ENCODE data around the gene KLHL29.
"Not testable (repeated sequence)": the region's sequence is repeated elsewhere in the genome, so short reads cannot be mapped to it uniquely, and the experiment has no call there.

Gene KLHL29

DNA sequence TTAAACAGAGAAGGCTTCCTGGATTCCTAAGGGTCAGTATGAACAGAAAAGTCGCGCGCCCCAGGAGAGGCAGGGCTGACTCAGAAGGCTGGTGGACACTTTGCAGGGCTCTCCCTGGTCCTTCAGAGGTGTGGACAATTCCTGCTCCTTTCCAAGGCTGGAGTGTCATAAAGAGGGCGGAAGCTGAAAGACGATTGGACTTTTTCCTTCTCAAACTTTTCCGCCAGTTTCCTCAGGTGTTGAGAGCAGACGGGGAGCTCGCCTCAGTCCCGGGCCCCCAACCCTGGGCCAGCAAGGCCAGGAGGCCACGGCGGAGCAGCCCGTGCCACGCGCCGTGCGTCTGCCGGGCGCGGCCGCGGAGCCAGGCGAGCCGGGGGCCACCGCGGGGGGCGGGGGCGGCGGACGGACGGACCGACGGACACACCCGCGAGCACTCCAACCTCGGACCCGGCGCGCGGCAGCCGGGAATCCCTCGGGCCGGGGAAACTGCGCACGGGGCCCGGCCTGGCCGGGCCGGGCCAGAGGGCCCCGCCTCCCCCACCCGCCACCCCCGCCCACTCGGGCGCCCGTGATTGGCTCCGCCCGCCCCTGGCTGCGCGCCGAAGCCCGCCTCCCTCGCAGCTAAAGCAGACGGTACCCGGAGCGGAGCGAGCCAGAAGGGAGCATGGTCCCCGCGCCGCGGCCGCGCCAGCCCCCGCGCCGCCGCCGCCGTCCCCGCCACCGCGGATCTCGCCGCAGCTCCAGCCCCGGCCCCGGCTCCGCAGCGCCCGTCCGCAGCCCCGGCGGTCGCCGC, at the start of gene KLHL29:
Gene KLHL29, plus strand, starts transcription at position 629 of the 793 bp plus-strand sequence. CDS start 177,018 bp downstream, outside the sequence.
- peak; percentile 76 to 82 for DNase-seq

DNA sequence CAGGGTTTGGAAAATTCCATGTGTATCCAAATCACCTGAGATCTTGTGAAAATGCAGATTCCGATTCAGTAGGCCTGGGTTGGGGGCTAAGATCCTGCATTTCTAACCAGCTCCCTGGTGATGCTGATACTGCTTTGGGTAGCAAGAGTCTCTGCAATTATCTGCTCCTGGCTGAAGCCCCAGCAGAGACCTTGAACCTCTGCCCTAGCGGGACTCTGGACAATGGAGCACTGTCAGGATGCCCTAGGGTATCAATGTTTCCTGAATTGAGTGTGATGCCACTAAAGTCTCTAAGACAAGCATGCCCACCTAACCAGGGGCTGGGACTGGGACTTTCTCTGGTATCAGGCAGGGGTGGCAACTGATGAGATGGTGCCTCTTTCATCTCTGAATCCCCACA, 49.4 kb upstream of the KLHL29 start:
- DNase-seq = no peak

DNA sequence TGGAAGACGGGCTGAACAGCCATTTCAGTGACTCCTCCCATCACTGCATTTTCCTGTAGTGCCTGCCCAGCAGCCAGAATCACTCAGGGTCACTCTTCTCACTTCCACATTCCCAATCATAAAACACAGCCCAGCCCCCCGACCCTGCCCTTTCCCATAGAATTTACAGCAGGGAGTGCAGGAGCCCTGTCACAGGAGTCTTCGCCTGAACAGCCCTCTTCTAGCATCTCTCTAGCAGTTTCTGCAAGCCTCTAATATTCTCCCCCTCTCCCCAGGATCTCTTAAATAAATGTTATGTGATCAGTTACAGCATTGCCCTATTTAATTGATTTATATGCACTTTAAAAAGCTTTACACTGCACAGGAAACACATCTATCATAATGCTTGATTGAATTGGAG, 42.9 kb upstream of the KLHL29 start:
- DNase-seq = no peak

DNA sequence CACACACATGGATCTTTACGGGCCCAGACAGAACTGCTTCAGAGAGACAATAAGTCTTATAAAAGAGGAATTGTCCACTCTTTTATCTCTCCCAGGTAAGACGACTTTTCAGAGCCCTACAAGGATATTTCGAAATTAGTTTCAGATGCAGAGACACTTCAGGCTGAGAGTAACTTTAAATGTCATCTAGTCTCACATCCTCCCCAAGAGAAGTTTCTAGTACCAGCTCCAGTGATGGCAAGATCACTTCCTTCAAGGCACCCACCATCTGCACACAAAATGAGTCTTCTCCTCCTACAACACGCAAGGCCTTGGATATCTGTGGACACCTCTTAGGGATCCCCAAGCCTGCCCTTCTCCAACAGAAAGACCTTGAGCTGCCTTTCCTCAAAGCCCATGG, 39.0 kb upstream of the KLHL29 start:
- no peak for DNase-seq

DNA sequence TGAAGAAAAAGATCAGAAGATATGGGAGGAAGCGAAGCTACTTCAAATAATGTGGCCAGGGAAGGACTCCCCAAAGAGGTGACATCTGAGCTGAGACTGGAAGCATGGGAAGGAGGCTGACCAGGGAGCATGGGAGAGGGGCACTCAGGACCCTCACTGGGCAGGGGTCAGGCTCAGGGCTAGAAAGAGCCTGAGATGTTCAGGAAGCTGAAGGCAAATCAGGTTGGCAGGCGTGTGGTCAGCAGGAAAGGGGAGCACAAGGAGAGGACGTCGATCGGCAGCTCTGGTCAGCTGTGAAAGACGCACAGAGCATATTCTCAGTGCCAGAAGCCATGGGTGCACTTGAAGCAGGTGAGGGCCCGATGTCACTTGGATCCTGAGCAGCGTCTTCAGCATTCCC, 38.2 kb upstream of the KLHL29 start:
- no peak for DNase-seq

DNA sequence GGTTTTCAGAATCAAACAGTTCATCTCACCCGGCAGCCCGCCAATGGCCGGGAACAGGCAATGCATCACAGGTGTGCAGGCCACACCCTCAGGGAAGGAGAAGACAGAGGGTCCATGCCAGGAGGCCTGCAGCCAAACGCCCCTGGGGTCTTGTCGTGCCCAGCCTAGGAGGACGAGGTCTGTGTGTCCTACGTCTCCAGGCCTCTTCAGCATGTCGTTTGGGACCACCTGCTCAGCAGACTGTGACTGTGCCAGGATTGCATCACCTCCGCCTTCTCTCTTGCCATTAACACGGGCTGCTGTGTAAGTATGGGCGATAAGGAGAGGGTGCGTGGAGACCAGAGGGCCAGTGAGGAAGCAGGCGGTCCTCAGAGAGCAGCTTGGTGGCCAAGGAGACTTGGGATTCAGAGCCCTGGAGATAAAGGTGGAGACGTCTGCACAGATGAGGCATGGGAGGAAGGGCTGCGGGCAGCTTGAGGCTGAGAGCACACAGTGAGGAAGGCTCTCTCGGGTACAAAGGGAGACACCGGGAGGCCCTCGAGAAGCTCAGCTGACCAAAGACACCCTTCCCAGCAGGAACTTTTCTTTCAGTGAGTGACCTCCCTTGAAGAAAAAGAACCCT, 37.4 kb upstream of the KLHL29 start:
- no peak for DNase-seq

DNA sequence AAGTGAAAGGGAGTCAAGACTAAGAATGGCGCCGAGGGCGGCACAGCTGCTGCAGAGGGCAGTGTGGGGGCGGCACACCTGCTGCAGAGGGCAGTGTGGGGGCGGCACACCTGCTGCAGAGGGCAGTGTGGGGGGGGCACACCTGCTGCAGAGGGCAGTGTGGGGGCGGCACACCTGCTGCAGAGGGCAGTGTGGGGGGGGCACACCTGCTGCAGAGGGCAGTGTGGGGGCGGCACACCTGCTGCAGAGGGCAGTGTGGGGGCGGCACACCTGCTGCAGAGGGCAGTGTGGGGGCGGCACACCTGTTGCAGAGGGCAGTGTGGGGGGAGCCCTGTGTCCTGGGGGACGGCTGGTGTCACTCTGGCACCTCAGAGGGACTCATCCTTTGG, 36.9 kb upstream of the KLHL29 start:
- DNase-seq = not testable (repeated sequence)

DNA sequence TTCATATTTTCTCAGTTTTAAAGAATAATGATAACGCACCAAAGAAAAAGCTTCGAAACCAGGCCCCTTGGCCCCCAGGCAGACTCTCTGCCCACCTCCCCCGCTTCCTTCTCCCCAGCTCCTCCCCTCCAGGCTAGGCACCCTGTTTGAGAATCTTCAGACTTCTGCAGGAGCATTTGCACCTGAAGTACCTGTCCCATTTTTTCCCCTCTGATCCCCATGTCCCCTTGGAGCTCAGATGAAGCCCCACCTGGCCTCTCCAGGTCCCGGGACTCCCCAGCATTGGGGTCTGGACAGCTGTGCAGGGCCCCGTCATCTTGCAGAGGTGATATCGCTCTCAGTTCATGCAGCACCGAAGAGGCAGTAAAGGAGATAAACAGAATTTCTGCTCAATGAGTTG, 35.5 kb upstream of the KLHL29 start:
- DNase-seq = no peak

DNA sequence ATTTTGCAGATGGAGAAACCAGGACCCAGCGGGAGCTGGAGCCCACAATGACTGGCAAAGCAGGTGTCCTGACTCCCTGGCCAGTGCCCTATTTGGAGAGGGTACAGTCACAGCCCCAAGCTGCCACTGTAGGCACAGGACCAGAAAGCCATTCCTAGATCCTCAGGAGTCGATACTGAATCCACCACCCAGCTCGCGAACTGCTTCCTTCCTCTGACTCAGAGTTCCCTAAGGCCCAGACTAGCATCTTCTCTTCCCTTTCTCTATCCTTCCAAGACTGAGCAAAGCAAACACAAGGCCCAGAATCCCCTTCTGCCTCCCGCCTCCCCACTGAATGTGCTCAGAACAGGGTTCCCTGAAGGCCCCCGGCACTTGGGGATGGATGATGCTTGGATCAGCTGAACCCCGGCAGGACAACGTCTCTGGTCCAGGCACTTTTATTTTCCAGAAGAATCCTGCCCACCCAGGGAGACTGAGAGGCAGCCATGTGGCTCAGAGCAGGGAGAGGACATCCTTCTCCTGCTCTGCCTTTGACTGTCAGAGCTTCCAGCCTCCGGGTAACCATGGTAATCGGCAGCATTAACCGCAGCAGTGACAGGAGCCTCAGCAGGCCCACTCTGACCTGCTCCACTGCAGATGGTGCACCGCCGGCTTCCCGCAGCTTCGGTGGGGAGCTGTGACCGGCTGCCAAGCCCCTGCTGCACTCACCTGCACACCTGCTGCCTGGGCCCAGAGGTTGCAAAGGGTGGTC, 34.8 kb upstream of the KLHL29 start:
- DNase-seq = no peak

DNA sequence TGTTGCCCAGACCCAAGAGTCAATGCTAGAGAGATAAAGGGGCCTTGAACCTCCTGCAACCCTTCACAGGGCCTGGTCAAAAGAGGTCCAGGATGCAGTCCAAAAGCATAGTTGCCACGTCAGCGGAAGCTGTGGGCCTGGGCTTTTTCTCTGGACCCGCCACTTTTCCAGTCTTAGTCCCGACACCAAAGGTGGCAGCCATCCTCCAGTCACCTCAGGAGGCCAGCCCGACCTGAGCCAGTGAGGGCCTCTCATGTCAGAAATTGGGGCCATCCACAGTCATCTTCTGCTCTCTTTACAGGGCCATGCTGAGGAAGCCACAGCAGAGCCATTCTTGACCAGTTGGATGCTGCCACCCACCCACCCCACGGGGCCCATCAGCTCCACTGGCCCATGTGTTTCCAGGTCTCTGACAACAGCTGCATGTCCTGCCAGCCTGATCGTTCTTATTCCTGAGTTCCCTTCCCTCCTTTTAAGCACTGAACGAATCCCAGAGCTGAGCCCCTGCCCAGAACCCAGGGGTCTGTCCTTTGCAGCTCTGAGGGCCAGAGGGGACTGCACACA, 34.1 kb upstream of the KLHL29 start:
- DNase-seq = no peak

DNA sequence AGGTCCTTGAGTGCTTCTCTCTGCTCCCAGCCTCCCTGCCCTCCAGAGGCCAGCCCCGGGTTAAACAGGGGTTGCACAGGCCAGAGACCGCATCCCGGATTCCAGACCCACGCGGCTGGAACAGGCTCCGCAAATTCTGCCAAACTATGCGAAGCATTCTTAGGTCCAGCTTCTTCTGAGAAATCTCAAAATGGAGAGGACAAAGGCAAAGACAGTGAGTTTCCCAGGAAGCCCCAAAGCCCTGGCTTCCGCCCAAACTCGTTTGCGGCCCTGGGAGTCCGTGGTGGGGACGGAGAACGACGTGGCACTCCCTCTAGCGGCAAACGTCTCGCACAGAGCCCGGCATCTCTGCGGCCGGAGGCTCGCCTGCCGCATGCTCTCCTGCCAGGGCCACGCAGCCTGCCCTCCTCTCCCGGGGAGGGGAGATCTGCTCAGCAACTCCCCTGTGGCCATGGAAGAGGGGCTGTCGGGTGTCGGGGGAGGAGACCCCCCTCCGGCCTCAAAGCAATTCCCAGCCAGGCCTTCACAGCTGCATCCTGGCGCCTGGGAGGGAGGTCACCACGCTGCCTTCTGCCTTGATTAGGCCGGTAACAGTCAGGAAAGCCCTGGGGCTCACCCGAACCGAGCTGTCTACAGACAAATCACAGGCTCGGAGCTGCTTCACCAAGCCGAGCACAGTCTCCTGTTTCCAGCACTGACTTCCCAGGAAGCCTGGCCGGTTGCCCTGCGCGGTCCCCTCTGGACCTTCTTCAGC, 33.4 kb upstream of the KLHL29 start:
- peak; percentile 64 to 75 for DNase-seq

DNA sequence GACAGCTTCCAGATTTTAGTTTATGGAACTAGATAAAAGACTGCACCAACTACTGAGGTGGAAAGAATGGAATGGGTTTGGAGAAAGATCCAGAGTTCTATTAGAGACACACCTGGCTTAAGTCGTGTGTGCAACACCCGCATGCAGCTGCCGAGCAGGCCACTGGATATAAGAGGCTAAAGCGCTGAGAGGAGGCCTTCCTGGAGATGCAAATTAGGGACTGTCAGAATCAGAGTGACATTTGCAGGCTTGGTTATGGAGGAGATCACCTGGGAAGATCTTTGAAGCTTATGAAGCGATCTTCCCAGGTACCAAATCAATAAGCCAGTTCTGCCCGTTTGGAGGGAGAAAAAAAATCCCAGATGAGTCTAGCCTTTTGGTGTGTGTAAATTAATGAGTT, 30.4 kb upstream of the KLHL29 start:
- no peak for DNase-seq

DNA sequence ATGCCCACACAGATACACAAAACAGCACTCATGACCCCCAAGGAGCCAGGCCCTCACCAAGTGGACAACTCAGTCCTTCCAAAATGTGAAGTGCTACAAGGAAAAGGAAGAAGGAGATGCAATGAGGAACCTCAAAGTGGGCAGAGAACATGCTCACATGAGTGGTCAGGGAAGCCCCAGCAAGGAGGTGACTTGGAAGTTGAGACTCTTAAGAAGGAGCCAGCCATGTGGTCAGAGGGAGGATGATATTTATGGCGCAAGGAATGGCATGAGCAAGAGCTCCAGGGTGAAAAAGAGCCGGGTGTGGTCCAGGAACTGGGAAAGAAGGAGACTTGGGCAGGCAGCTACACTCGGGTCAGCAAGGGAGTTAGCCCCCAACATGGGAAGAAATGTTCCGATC, 30.0 kb upstream of the KLHL29 start:
- DNase-seq = no peak

DNA sequence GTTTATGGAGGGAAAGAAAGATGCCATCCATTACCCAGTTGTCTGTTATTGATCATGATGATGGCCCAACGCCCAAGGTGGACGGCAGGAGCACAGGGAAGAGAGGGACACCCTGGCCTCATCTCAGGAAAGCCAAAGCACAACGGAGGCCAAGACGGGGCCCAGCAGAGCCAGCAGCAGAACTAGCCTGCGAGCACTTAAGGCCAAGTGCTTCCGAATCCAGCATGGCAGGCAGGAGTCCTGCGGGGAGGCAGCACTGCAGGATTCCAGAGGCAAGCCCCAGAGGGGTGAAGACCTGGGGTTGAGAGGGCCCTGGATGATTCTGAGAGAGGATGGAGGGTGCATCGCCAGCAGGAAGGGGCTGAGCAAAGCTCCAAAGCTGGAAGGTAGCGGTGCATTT, 28.3 kb upstream of the KLHL29 start:
- no peak for DNase-seq

DNA sequence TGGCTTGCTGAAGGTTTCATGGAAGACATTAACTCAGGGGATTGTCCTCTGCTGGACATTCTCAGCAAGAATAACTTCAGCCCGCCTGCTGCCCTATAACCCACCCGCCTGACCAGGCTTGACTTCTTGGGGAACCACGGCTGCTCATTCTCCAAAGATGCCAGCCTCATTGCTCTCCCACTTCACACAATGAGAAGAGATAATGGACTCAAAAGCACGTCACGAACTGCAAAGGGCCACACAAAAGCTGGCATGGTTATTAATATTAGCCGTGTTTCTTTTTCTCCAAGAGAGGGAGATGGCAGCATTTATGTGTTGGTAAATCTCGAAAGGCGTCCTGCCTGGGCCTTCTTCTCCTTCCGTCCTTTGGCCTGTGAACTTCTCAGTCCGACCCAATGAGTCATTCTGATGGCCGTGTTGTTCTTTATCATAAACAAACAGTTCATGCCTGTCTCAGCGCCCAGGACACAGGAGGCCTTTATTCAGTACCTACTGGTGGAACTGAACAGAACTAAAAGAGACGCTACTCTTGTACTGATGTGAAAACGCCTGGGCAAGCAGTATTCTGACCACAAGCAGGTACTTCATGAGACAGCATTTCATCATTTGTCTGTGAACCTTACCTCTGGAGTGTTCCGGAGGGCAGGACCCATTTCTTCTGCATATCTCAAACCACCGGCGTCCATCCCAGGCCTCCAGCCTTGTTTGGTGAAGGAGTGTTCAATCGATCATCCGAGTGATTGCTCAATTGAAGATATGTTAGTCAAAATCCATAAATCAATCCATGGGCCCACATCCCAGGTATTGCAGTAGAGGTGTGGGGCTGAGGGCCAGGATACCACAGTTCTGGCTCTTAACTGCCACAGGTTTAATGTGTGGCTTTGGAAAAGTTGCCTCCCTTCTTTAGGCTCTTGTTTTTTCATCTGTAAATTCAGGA, 25.1 kb upstream of the KLHL29 start:
- no peak for DNase-seq

DNA sequence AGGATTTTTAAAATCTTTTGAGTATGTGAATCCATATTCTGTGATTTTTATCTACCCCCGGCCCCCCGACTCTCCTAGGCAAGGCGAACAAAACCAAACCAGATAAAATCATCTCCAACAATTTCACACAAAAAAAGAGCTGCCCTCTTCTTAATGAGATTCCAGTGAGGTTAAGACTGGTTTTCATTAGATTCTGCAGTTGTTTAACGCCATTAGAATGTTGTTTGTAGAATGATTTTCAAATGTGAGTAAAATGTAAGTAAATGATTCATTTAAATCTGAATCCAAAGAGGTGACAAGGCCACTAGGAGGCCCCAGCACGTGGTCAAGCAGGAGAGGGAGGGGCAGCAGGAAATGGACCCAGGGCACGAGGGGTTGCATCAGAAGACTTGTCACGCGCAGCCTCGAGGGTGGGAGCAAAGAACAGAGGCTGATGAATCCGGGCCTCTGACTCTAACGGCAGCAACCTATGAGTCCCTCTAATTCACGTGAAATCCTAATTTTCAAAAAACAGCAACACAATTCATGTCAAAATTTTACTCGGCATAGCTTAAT, 24.3 kb upstream of the KLHL29 start:
- DNase-seq = no peak

DNA sequence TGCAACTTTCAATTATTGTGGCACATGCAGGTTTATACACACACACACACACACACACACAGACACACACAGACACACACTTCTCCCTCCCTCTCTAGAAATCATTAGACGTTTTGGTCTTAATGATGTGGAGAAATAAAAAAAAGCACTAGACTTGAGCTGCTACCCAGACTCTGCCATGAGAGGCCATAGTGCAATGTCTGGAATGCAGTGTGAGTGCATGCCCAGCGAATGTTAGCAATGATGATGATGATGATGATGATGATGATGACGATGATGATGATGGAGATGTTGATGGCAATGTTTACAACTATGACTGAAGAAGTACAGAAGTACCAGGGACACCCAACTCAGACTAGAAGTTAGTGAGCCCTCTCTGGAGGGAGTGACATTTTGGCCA, 23.8 kb upstream of the KLHL29 start:
- DNase-seq = no peak

DNA sequence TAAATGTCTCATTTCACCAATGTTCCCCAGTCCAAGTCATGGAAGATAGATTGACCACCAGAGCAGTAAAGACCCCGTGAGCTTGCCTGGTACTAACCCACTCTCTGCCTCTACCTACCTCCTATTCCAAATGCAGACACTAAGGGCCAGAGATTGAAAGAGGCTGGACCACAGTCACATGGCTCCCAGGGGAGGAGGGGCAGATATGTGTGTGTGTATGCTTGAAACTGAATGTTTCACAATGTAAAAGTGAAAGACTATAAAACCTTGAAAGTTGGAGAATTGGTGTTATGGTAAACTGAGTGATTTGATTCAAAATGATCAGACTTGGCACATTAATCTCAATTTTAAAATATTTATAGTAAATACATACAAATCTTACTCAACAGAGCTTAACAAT, 21.7 kb upstream of the KLHL29 start:
- DNase-seq = no peak

DNA sequence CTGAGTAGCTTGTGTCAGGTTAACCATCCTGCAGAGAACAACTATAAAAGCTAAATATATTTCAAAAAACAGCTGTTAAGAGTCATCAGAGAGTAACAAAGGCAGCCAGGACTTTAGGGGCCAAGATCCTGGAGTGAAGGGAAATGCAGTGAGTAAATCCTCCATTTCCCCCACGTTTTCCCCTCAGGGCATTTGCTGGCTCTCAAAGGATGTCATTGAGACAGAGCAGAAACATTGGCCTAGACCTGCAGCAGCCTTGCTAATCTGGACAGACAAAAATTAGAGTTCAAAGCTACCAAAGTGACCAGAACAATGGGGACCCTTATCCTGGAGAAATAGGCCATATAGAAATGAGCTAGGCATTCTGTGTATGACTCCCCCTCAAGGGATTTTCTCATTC, 21.1 kb upstream of the KLHL29 start:
- no peak for DNase-seq

DNA sequence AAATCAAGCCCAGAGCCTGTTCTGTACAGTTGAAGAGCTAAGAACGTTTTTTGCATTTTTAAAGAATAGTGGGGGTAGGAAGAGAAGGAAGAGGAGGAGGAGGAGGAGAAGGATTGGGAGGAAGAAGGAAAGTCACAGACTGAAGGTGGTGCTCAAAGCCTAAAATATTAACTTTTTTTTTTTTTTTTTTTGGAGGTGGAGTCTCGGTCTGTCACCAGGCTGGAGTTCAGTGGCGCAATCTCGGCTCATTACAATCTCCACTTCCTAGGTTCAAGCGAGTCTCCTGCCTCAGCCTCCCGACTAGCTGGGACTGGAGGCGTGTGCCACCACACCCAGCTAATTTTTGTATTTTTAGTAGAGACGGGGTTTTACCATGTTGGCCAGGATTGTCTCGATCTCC, 18.3 kb upstream of the KLHL29 start:
- no peak for DNase-seq

DNA sequence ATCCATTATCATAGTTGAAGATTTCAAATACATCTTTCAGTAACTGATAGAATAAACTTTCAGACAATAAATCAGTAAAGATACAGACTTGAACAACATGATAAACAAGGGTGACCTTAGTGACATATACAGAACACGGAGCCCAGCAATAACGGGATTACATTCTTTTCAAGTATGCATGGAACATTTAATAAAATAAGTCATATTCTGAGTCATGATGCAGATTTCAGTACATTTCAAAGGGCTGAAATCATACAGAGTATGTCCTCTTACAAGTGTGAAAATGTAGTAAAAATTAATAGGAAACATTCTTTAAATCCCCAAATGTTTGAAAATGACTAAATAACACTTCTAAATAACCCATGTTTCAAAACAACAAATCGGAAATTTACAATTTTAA, 17.2 kb upstream of the KLHL29 start:
- no peak for DNase-seq

Measured in activated CD4-positive, alpha-beta T cell treated with anti-CD3 and anti-CD28 coated beads, Interleukin-2, amount 50 U/mL, for 48 hours (primary cell).